ENCODE data around the gene EDAR.

Gene EDAR

DNA sequence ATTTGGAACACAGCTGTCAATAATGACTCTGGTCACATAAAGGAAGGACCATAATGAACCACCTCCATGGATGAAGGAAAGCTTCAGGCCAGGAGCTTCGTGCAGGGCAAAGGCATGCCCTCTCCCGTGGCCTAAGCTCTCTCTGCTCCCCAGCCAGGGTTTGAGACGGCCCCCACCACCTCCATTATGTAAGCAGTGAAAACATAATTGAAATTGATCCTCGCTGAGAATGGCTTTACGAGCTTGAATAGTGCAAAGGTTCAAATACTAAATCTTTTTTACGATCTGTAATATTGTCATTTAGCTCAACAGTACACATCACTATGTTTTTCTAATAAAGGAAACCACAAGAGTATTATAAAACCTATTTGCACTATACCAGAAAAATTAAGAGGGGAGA, 5.2 kb upstream of the EDAR start:
- TF ChIP-seq, protein P1, sequence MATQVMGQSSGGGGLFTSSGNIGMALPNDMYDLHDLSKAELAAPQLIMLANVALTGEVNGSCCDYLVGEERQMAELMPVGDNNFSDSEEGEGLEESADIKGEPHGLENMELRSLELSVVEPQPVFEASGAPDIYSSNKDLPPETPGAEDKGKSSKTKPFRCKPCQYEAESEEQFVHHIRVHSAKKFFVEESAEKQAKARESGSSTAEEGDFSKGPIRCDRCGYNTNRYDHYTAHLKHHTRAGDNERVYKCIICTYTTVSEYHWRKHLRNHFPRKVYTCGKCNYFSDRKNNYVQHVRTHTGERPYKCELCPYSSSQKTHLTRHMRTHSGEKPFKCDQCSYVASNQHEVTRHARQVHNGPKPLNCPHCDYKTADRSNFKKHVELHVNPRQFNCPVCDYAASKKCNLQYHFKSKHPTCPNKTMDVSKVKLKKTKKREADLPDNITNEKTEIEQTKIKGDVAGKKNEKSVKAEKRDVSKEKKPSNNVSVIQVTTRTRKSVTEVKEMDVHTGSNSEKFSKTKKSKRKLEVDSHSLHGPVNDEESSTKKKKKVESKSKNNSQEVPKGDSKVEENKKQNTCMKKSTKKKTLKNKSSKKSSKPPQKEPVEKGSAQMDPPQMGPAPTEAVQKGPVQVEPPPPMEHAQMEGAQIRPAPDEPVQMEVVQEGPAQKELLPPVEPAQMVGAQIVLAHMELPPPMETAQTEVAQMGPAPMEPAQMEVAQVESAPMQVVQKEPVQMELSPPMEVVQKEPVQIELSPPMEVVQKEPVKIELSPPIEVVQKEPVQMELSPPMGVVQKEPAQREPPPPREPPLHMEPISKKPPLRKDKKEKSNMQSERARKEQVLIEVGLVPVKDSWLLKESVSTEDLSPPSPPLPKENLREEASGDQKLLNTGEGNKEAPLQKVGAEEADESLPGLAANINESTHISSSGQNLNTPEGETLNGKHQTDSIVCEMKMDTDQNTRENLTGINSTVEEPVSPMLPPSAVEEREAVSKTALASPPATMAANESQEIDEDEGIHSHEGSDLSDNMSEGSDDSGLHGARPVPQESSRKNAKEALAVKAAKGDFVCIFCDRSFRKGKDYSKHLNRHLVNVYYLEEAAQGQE (IDR thresholded peaks at IDR 0.05; ENCODE audit: insufficient read depth in 1 of 2, low read depth in 2 of 2, low read length in 2 of 2), result no peak
- TF ChIP-seq POLR2AphosphoS5 (IDR thresholded peaks at IDR 0.05; ENCODE audit: low read depth, low read length) (no peak), SIN3A (IDR thresholded peaks at IDR 0.05; ENCODE audit: borderline replicate concordance, insufficient read depth, low read length) (no peak), FOXP2 (optimal IDR thresholded peaks at IDR 0.05; ENCODE audit: borderline replicate concordance, extremely low read depth, extremely low read length, insufficient read depth) (no peak), TAF1 (IDR thresholded peaks at IDR 0.05; ENCODE audit: borderline replicate concordance, insufficient read depth, low read length) (no peak)

DNA sequence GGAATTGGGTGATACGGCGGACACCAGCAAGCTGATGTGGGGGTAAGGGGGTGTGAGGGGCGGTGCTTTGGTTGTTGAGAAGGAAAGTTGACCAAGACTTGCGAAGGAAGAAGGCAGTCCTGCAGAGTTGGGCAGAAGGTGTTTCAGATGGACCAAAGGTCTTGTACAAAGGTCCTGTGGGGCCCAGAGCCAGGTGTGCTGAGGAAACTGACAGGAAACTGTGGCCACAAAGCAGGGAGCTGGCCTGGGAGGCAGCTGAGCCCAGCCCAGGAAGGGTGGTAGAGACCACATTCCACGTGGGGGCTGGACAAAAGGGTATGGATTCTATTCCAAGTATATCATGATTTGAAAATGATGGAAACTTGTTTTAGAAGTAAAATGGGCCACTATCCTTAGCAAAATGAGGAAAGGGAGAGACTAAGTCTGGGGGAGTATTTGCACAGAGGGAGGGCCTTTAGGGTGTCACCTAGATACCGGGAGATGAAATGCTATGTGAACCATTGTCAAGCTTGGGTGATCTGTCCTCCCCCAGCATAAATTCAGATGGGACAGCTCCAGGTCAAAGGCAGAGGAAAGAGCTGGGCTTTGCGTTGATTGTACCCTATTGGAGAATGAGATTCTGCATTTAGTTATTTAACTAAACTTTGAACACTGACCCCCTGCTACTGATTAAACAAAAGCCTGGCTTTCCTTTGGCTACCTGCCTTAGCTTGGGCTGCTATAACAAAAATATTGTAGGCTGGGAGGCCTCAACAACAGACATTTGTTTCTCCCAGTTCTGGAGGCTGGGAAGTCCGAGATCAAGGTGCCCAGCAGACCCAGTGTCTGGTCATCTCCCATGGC, 4.3 kb upstream of the EDAR start:
- TF ChIP-seq FOXP2 (optimal IDR thresholded peaks at IDR 0.05; ENCODE audit: borderline replicate concordance, extremely low read depth, extremely low read length, insufficient read depth) (no peak), POLR2AphosphoS5 (IDR thresholded peaks at IDR 0.05; ENCODE audit: low read depth, low read length) (no peak), TAF1 (IDR thresholded peaks at IDR 0.05; ENCODE audit: borderline replicate concordance, insufficient read depth, low read length) (no peak), SIN3A (IDR thresholded peaks at IDR 0.05; ENCODE audit: borderline replicate concordance, insufficient read depth, low read length) (no peak)
- TF ChIP-seq, protein P1 (IDR thresholded peaks at IDR 0.05; ENCODE audit: insufficient read depth in 1 of 2, low read depth in 2 of 2, low read length in 2 of 2), result no peak

DNA sequence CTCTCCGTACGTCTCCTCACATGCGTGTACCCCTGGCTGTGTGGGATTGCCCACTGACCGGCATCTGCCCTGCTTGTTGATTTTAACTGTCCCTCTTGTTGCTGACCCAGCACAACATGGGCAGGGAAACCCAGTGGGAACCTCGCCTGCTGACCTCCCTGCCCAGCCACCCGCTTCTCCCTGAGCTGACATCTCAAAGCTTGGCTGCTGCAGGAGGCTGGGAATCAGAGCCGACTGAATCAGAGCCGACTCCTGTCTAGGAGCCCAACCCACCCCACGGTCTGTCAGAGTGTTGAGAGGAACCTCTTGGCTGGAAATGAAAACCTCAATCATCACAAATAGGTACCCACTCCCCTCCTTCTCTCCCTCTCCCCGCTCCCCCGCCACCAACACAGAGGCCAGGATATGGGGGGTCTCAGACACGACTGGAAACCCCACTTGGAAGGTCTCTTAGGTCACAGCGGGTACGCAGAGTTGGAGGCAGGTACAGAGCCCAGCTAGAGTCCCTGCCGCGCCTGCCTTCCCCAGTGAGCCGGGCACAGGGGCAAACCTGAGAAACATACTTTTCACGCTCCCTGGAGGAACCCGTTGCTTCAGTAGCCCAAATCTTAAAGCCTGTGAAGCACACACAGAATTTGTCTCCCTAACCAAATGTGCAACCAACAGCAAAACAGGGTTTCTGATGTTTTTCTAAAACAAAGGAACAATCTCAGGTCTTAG, 784 bp downstream of the EDAR start:
- TF ChIP-seq FOXP2 (optimal IDR thresholded peaks at IDR 0.05; ENCODE audit: borderline replicate concordance, extremely low read depth, extremely low read length, insufficient read depth), result no peak
- no peak for TF ChIP-seq POLR2AphosphoS5 (IDR thresholded peaks at IDR 0.05; ENCODE audit: low read depth, low read length)
- TF ChIP-seq, protein P1 (IDR thresholded peaks at IDR 0.05; ENCODE audit: insufficient read depth in 1 of 2, low read depth in 2 of 2, low read length in 2 of 2), result no peak
- TF ChIP-seq SIN3A (IDR thresholded peaks at IDR 0.05; ENCODE audit: borderline replicate concordance, insufficient read depth, low read length), result no peak
- TF ChIP-seq TAF1 (IDR thresholded peaks at IDR 0.05; ENCODE audit: borderline replicate concordance, insufficient read depth, low read length), result no peak

DNA sequence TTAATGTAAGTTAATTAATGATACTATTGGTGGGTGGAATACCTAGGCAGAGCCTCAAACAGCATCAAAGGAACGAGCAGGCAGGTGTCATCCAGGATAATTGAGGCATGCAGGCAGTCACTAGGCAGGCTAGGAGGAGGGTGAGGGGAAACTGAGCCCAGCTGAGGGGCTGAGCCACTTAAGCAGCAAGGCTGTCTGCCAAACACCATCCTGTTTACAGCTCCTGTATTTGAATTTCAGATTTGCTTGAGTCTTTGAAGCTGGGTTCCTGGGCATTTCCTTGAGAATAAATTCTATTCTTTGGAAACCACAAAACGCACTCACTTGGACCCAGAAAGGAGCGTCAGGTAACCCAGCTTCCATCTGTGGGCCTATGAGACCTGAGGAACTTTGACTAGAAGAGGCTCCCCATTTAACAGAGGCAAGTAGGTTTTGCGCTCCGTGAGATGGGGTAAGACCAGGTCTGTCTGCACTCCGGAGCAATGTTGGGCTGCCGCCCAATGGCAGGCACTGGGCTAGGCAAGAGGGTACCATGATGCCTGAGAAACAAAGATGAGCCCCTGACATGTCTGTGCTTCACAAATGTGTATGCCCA, 2.0 kb downstream of the EDAR start:
- TF ChIP-seq POLR2AphosphoS5 (IDR thresholded peaks at IDR 0.05; ENCODE audit: low read depth, low read length) (no peak), SIN3A (IDR thresholded peaks at IDR 0.05; ENCODE audit: borderline replicate concordance, insufficient read depth, low read length) (no peak), FOXP2 (optimal IDR thresholded peaks at IDR 0.05; ENCODE audit: borderline replicate concordance, extremely low read depth, extremely low read length, insufficient read depth) (no peak), TAF1 (IDR thresholded peaks at IDR 0.05; ENCODE audit: borderline replicate concordance, insufficient read depth, low read length) (no peak)
- TF ChIP-seq, protein P1 (IDR thresholded peaks at IDR 0.05; ENCODE audit: insufficient read depth in 1 of 2, low read depth in 2 of 2, low read length in 2 of 2), result no peak
